ENCODE data around the gene SMIM36.

DNA sequence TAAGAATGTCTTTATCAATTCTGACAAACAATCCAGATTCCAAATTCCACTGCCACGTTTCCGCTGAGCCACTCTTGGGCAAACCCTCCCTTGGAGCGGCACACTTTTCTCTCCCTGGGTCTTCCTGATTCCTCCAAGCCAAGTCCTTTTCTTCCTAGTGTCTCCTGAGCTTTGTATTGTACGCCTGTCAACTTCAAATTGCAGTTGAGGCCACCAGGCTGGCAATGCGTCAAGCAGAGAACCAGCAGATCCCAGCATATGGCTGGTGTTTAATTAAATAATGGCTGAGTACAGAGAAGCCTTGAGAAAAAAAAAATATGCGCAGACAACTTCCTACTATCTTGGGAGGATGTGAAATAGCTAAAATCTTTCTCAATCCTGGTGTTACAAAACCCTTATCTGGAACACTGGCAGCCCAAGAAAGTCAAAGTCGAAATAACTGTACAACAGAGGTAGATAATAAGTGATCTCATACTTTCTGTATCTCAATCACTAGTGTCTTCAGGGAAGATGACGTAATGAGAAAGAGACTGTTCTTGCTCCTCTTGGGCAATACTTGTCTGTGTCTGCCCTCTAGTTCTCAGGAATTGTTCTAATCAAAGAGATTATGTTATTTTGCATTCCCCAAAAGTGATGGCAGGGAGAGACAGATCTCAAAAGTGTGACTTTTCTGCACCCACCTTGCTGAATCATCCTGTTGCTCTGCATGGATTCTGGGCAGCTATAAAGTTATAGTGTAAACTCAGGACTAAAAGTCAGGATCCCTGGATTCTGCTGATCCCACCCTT lies 15.0 kb downstream of the SMIM36 start:
- TF ChIP-seq, protein P1, sequence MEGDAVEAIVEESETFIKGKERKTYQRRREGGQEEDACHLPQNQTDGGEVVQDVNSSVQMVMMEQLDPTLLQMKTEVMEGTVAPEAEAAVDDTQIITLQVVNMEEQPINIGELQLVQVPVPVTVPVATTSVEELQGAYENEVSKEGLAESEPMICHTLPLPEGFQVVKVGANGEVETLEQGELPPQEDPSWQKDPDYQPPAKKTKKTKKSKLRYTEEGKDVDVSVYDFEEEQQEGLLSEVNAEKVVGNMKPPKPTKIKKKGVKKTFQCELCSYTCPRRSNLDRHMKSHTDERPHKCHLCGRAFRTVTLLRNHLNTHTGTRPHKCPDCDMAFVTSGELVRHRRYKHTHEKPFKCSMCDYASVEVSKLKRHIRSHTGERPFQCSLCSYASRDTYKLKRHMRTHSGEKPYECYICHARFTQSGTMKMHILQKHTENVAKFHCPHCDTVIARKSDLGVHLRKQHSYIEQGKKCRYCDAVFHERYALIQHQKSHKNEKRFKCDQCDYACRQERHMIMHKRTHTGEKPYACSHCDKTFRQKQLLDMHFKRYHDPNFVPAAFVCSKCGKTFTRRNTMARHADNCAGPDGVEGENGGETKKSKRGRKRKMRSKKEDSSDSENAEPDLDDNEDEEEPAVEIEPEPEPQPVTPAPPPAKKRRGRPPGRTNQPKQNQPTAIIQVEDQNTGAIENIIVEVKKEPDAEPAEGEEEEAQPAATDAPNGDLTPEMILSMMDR (IDR thresholded peaks at IDR 0.05), result no peak
- TF ChIP-seq POLR2A (IDR thresholded peaks at IDR 0.05), result no peak
